Embryonic facial prominence (tissue), 1 donor: Measurements from ENCODE around the gene GORASP1.

Source experiments
- DNase-seq: peaks from one replicate; pipeline ENCODE4 v3.0.0-alpha.2; 2016; ENCODE audit errors: extremely low spot score

Gene GORASP1

DNA sequence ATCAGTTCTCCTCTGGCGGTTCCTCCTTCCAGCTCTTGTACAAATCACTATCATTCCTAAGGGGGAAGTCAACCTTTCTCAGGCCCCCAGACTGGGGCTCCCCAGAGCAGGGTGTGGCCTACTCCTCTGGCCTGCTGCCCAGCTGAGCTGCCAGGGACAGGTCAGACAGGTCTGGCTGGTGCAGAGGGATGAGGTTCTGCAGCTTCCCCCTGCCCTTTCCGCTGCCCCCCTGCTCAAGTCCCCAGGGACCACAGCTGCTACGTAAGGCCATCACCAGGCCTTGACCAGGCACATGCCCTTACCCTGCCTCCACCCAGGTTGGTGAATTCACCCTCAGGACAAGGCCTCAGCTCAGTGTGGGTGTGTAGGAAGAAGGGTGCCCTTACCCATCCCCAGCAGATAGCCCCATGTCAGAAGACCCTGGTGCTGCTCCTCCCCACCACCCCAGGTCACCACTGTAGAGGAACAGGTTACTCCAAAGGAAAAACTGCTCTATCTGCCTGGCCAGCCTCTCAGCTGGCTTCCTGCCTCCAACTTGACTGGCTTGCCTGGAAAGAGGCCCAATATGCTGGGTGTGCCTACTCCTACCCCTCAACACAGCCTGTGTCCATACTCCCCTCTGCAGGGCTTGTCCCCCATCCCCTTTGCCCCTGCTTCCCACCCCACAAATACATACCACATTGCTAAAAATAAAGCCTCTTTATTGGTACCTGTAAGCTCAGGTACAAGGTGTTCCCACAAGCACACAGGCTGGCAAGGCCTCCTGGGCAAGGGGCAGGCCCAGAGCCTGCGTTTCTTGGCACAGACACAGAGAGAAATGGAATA, 34.0 kb upstream of the GORASP1 start:
- no peak for DNase-seq

DNA sequence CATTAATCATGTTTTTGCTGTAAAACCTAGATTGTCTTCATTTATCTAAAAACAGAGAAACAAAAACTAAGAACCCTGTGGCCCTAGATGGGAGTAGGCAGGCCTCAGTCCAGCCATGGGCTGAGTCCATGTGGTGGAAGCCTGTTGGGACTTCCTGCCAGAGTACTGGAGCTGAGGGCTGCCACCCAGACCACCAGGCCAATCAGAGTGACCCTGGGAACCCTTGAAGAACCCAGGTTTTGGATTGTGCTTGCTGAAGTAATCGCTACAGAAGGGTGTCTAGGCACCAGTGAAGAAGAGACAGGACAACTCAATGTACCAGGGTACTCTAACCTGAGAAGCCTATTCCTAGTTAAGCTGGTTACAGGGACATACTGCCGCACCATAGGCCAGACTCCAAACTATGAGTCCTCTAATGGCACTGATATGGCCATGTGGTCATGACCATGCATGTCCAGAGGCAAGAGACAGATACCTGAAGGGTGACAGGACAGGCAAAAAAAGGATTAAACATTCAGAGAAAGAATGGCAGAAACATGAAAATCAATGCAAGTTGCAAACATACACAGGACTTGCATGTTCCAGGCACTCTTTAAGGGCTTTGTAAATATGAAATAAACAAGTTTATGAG, 33.0 kb upstream of the GORASP1 start:
- DNase-seq = no peak

DNA sequence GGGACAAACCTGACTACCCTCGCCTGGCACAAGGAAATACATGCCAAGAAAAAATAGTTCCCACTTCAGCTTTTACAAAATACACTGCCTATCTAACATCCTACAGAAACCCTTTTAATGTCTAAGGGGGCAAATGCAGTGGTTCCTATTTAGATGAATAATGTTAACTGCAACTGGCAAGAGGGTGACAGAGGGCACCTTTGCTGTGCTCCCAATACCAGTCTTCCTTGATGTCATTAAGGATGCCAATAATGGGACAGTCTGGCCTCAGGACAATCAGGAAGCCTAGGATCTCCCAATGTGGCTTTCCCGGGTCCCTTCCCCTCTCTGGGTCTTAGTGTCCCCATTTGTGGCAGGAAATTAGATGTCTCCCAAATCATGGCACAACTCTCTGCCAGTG, 32.0 kb upstream of the GORASP1 start:
- DNase-seq = no peak

DNA sequence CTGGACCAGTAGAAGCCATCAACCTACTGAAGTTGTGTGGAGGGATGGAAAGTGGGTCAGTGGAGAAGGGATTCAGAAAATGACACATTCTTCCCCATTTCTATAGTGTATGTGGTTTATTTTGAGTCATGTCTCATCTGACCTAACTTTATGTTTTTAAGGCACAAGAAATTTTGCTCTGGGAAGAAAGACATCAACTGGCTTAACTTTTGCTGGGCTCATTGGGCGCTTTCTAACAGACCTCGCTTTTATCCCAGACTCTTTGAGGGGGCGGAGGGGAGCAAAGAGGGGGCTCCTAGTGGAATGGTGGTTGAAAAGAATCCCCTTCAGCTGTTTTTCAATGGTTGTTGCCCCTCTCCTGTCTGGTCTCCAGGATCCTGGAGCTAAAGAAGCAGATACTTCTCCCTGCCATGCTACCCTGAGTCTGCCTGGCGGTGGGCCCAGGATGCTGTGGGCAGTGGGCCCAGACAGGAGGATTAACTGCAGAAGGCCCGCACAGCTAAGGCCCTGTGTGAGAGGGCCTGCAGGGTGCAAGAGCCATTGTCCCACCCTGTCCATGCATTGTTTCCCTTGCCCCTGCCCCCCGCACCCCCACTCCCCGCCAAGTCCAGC, 31.5 kb upstream of the GORASP1 start:
- DNase-seq = no peak

DNA sequence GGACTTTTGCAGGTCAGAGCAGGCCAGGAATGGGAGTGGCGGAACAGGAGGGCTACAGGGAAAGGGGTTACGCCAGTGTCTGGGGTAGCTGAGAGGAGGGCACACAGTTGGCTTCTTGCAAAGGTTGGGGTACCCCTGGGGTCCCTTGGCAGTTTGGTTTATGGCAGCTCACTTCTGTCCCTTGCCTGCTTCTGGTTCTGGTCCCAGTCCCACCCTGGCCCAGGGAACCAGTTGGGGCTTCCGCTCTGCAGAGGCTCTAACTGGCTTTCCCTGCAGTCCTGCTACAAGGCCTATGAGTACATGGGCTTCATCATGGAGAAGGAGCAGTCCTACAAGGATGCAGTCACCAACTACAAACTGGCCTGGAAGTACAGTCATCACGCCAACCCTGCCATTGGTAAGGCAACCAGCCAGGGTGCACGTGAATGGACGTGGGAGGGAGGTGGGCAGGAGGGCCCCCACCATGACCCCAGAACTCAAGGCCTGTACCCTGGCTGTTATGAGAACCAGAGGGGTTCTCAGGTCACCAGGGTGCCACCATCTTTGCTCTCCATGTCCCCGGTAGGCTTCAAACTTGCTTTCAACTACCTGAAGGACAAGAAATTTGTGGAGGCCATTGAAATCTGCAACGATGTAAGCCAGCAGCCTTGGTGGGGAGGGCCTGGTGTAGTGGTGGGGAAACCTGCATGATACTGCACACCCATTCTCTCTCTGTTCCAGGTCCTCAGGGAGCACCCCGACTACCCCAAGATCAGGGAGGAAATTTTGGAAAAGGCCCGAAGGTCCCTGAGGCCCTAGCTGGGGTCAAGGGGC, 30.8 kb upstream of the GORASP1 start:
- DNase-seq = no peak

DNA sequence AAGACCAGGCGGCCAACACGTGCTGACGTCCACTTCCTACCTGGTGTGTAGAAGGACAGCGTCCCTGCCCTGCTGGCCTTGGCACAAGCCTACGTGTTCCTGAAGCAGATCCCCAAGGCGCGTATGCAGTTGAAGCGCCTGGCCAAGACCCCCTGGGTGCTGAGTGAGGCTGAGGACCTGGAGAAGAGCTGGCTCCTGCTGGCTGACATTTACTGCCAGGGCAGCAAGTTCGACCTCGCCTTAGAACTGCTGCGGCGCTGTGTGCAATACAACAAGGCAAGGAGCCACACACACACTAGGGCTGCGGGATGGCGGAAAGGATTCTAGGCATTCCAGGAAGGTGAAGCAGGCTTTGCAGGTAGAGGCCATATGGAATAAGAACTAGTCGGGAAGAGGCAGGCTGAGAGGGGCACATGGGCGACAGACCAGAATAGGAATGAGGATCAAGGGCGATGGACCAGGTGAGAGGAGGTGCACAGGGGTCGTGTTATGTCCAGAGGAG, 30.1 kb upstream of the GORASP1 start:
- DNase-seq = no peak

DNA sequence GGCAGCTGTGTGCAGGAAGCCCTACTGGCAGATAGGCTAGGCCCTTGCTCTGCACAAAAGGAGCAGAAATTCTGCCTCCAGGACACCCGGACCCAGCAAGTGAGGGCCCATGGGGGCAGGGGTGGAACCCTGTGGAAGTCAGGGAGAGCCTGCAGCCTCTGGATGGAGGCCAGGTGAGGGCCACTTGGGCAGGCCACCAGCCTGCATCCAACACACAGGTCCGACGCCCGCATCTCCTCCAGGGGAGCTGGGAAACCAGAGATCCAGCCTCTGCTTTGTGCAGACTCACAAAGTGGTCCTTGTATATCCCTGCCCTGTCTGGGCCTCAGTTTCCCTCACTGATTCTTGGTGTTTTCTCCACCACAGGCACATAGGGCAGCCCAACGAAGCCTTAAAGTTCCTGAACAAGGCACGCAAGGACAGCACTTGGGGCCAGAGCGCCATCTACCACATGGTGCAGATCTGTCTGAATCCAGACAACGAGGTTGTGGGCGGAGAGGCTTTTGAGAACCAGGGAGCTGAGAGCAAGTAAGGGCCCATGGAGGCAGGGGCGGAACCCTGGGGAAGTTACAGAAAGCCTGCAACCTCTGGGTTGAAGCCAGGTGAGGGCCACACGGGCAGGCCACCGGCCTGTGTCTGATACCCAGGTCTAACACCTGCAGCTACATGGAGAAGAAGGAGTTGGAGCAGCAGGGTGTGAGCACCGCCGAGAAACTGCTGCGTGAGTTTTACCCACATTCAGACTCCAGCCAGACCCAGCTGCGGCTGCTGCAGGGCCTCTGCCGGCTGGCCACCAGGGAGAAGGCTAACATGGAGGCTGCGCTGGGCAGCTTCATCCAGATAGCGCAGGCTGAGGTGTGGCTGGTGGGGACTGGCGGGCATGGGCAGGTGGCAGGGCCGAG, 29.4 kb upstream of the GORASP1 start:
- no peak for DNase-seq

DNA sequence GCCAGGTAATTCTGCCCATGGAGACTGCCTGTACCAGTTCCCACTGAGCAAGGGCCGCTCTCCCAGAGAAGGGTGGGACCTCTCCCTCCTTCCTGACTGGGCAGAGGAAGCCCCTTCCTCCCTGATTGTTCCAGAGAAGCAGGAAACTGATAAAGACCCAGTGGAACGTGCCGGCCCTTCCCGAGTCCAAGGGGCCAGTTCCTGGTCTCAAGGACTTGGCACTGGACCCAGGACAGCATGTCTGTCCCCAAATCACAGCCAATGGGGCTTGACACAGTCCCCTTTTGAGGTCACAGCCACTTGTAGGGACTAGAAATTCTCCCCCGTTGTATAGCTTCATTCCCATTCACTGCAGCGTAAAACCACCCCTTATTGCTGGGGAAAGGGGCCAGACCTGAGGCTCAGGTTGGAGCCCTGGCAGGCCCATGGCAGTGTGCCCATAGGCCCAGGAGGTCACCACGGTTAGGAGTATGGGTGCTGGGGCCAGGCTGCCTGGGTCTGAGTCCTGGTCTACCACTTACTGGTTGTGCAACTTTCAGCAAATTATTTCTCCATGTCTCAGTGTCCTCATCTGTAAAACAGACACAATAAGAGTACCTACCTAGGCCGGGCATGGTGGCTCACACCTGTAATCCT, 27.9 kb upstream of the GORASP1 start:
- DNase-seq = no peak

DNA sequence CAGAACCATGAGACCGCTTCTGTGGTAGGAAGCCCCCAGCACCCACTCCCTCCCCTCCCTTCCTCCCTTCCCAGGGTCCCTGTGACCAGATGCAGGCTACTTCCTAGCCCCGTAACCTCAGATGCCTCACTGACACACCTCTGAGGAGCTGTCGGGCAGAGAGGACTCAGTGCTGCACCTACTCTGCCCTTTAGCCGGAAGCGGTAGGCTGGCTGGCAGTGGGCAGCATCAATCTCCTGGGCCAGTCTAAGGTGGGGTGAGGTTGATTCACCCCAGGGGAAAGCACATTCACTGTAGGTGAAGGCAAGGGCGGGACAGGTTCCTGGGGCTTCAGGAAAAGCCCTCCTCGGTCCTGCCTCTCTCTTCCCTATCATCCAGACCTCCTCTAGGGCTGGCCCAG, 26.9 kb upstream of the GORASP1 start:
- no peak for DNase-seq

DNA sequence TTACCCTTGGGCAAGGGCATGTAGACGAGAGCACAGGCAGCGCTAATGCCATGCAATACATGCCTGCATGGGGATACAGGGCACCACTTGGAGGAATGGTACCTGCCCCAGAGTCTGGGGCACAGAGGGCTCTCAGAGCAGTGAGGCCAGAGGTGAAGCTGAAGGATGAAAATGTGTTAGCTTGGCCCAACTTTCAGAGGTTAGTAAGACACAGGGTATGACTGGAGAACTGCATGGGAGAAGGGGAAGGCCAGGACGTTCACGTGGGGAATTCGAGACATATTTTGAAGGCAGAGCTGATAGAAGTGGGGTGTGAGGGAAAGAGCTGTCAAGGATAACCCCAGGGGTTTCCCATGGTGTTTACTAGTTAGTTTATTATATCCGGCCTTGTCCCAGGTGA, 26.4 kb upstream of the GORASP1 start:
- no peak for DNase-seq

DNA sequence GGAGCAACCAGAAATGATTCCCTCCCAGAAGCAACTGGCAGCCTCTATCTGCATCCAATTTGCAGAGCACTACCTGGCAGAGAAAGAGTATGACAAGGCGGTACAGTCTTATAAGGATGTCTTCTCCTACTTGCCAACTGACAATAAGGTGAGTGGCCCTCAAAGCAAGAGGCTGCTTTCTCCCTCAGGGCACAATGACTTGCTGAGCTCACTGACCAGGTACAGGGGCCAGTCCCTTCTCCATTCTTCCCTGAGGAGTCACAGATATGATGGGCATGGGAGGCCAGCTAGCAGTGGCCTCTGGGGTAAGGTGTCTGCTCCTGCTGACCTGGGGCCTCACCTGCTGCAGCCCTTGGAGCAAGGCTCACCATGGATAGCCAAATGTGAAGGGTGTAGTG, 25.7 kb upstream of the GORASP1 start:
- DNase-seq = no peak

DNA sequence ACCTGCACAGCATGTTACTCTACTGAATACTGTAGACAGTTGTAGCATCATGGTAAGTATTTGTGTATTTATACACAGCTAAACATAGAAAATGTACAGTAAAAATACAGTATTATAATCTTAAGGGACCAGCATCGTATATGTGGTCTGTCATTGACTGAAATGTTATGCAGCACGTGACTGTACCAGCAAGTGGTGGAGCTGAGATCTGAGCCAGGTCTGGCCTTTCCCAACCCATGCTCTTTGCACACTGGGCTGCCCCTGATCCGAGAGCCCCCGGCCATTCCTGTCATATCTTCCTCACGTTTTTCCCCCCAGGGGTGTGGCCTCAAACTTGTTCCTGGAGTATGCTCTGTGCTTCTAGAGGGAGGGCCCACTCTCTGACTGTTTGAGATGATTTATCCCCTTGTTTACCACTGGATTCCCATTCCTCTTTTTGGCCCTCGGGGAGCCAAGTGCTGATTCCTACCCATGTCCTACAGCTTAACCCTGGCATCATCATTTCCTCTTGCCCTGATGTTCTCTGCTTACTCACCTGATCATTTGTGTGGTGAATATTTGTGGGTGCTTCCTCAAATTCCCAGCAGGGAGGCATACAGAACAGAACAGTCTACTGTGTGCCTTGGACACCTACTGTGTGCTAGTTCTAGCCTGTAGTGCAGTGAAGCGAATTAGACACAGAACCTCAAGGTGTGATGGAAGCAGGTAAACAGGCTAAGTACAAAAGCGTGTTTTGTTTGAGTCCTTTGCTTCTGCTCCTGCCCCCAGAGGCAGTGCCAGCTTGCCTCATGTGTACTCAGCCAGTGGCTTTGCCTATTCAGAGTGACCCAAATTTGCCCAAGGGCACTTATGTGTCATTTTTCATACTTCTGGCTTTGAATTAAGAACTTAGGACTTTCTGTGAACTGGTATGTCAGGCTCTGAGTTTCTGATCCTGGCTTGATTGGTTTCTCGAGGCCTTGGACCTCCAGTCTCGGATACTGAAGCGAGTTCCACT, 25.0 kb upstream of the GORASP1 start:
- DNase-seq = no peak

DNA sequence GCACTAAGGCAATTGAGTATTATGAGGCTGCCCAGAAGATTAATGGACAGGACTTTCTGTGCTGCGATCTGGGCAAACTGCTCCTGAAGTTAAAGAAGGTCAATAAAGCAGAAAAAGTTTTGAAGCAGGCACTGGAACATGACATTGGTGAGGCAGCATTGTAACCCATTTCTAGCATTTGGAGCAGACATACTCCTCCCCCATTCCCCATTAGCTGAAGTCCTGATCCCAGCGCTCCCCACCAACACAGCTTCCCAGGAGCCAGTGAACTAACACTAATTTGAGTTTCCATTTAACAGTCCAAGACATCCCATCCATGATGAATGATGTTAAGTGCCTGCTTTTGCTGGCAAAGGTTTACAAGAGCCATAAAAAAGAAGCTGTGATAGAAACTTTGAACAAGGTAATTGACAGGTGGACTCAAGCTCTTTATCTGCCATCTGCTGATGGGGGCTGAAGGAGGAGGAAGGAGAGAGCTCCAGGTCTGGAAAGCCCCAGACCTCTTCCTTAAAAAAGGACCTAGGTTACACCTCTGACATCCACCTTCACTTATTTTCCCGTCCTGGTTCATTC, 23.4 kb upstream of the GORASP1 start:
- DNase-seq = no peak

DNA sequence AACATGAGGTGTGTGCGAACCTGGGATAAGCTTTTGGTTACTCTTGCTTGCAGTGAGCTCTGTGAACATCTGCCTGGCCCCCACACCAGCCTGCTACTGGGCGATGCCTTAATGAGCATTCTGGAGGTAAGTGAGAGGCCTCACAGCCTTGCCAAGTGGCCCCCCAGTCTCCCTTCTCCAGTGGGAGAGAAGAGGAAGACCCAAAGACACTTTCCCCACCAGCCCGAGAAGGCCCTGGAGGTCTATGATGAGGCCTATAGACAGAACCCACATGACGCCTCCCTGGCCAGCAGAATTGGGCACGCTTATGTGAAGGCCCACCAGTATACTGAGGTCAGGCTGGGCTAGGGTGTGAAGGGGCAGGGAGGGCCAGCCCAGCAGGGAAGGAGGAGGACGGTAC, 22.6 kb upstream of the GORASP1 start:
- DNase-seq = no peak

DNA sequence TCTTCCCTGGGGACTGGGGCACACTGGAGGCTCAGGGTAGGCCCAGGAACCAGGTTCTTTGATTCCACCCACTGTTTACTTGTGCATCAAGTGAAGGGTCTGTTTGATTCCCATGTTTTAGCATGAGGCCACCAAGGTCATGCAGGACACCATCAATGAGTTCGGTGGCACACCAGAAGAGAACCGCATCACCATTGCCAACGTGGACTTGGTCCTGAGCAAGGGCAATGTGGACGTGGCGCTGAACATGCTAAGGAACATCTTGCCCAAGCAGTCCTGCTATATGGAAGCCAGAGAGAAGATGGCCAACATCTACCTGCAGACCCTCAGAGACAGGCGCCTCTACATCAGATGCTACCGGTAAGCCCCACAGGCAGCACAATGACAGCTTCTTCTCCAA, 21.5 kb upstream of the GORASP1 start:
- DNase-seq = no peak

DNA sequence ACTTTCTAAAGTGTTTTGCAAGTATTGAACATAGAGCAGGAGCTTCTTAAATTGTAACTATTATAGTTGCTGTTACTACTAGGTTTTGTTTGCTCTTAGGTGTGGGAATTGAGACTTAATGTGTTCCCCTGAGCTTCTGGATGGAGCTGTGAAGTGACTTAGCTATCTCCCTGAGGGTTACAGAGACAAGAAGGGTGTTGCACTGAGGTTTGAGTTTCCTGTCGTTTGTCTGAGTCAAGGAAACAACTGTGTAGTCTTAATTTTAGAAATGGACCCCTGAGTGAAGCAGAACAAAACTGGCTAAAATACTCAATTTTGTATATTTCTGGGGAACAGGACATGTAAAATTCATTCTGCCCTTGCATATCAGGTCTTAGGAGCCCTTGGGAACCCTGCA, 20.5 kb upstream of the GORASP1 start:
- DNase-seq = no peak

DNA sequence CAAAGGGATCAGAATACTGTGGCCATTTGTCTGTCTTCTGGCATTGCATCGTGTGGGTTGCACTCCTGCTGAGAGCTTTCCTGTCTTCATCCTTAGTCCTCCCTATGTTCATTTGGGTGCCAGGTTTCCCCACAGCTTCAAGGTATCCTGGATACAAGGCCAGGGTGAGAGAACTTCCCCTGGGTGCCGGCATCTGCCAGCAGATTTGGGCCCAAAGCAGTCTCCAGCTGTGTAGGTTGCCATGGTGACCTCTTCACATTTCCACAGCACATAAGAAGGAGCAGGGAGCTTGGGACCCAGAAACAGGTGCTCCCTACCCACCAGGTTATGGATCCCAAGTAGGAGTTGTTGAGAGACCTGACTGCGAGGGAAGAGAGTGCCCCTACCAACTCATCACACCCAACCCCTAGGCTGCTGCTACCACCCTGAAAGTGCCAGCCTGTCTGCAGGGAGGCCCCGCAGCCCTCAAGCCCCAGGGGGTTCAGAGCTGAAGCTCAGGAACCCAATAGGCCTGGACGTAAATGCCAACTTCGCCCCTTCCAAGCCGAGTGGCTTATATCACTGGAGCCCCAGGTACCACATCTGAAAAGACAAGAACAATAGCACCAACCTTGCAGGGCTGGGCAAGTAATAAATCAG, 20.0 kb upstream of the GORASP1 start:
- DNase-seq = no peak

DNA sequence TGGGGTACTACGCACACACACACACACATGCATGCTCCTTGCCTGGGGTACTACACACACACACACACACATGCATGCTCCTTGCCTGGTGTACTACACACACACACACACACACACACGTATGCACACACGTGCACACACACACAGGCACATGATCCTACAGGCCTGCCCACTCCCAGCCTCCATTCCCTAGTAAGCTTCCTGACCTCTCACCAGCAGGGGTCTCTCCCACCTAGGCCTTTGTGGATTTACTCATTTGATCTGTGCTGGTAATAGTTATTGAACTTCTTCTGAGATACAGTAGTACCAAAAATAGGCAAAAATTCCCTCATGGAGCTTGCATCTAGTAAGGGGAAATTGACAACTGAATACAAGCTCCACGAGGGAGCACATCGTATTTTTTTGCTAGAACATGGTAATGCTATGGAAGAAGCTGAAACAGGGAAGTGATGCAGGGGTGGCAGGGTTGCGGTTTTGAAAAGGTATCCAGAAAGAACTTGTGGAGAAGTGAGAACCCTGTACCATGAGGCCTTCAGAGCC, 19.2 kb upstream of the GORASP1 start:
- no peak for DNase-seq
